K562 (cell line): ENCODE data around the gene LAX1. TPM values are rescaled to one million over a fixed set of nuclear protein-coding genes. Genes with fewer than 3 reads are reported as not detected.

Source experiments
- BHLHE40 ChIP-seq: IDR thresholded peaks from 2 replicates; pipeline ENCODE4 v1.6.1; 2011; ENCODE audit warnings: low read length, improper control_type of control experiment
- BMI1 ChIP-seq: fragments of 150-350 bp; IDR thresholded peaks from 2 replicates; pipeline ENCODE4 v1.6.1; 2014; ENCODE audit warnings: low read length
- EHMT2 ChIP-seq: fragments of 450-650 bp; IDR thresholded peaks from 2 replicates; pipeline ENCODE4 v1.6.1; 2018; ENCODE audit warnings: antibody characterized with exemption
- GTF2B ChIP-seq: IDR thresholded peaks from 2 replicates; pipeline ENCODE4 v1.6.1; 2011; ENCODE audit not compliant: insufficient read length; ENCODE audit errors: extremely low read depth
- HIVEP1 ChIP-seq: fragments of 250-450 bp; sonication (Bioruptor Pico); IDR thresholded peaks from 2 replicates; pipeline ENCODE4 v1.4.0; 2020; ENCODE audit warnings: mild to moderate bottlenecking
- HNRNPH1 ChIP-seq: fragments of 200-400 bp; formaldehyde crosslinking; optimal IDR thresholded peaks from 2 replicates; pipeline ENCODE3; 2017; ENCODE audit warnings: low read depth, mild to moderate bottlenecking, low read length, moderate library complexity
- ILF3 ChIP-seq: fragments of 450-650 bp; IDR thresholded peaks from 2 replicates; pipeline ENCODE4 v1.6.1; 2018; ENCODE audit warnings: antibody characterized with exemption, mild to moderate bottlenecking, moderate library complexity, borderline replicate concordance
- MCM3 ChIP-seq: fragments of 450-650 bp; IDR thresholded peaks from 2 replicates; pipeline ENCODE4 v1.6.1; 2016
- MCM5 ChIP-seq: fragments of 450-650 bp; IDR thresholded peaks from 2 replicates; pipeline ENCODE4 v1.6.1; 2016; ENCODE audit warnings: low read depth
- NR1H2 ChIP-seq: sonication (generic); formaldehyde crosslinking; IDR thresholded peaks from 2 replicates; pipeline ENCODE4 v1.4.0; 2020; ENCODE audit warnings: mild to moderate bottlenecking, missing genetic modification reagents
- RBM25 ChIP-seq: fragments of 200-400 bp; formaldehyde crosslinking; IDR thresholded peaks from 2 replicates; pipeline ENCODE4 v1.6.1; 2018; ENCODE audit warnings: low read length, low read depth, moderate library complexity; ENCODE audit not compliant: severe bottlenecking
- ZNF212 ChIP-seq: fragments of 450-650 bp; formaldehyde crosslinking; IDR thresholded peaks from 2 replicates; pipeline ENCODE4 v1.4.0; 2020; ENCODE audit warnings: mild to moderate bottlenecking
- ZNF436 ChIP-seq: fragments of 250-450, 450-650 bp; sonication (Bioruptor Pico); formaldehyde crosslinking; IDR thresholded peaks from 2 replicates; pipeline ENCODE4 v1.7.0; 2020; ENCODE audit warnings: mild to moderate bottlenecking
- polyA plus RNA-seq, 8 experiments: library from polyadenylated mRNA; depleted of rRNA in 4 of 8; stranded (reverse) in 5 of 8; unstranded in 3 of 8; fragments of >200 nt; fragmentation: Nextera tagmentation in 2 of 8; fragmentation: Illumina TruSeq in 1 of 8; extraction: Ambion mirVana in 2 of 8; extraction: Trizol in 1 of 8; gene quantifications; 2 replicates each; pipeline versions ENCODE4 v1.2.1 to v1.2.3, GENCODE V29; 2011 to 2014; ENCODE audit warnings: inconsistent platforms in 1 of 8, missing spikeins in 1 of 8
- total RNA-seq, 7 experiments: library from RNA; depleted of rRNA in 6 of 7; stranded (reverse); fragments of >200 nt in 6 of 7; fragmentation: Illumina TruSeq in 2 of 7; extraction: Trizol in 2 of 7; gene quantifications; 2 replicates each; pipeline versions ENCODE4 v1.2.1 to v1.2.3, GENCODE V29; 2011 to 2021; ENCODE audit warnings: low replicate concordance in 1 of 7
- TF ChIP-seq, protein P1 (sequence below): fragments of 250-450 bp; sonication (Bioruptor Pico); IDR thresholded peaks from 2 replicates; pipeline ENCODE4 v1.5.0; 2021
- TF ChIP-seq, protein P2 (sequence below): fragments of 450-650 bp; formaldehyde crosslinking; IDR thresholded peaks from 2 replicates; pipeline ENCODE4 v1.4.0; 2022; ENCODE audit warnings: missing genetic modification characterization
- TF ChIP-seq, protein P3 (sequence below), 2 experiments: fragments of 450-650 bp; formaldehyde crosslinking in 1 of 2; IDR thresholded peaks; 2 replicates each; pipeline versions ENCODE4 v1.4.0 to v1.6.1; 2014 to 2020; ENCODE audit warnings: mild to moderate bottlenecking in 2 of 2, borderline replicate concordance in 1 of 2, low read depth in 1 of 2
- TF ChIP-seq, protein P4 (sequence below): sonication (generic); formaldehyde crosslinking; IDR thresholded peaks from 2 replicates; pipeline ENCODE4 v1.8.1; 2023; ENCODE audit warnings: mild to moderate bottlenecking, missing genetic modification reagents

Gene LAX1
- total and polyA plus RNA-seq, 9 of the 15 experiments (the other 6 are each of a cell fraction or from before 2014, with no cell fraction given) = not detected

GRCh38 chr1:203726417-203726867 is 38.5 kb upstream of the LAX1 start (continued):
- TF ChIP-seq GTF2B = no peak
- no peak for TF ChIP-seq BMI1
- TF ChIP-seq, protein P1, sequence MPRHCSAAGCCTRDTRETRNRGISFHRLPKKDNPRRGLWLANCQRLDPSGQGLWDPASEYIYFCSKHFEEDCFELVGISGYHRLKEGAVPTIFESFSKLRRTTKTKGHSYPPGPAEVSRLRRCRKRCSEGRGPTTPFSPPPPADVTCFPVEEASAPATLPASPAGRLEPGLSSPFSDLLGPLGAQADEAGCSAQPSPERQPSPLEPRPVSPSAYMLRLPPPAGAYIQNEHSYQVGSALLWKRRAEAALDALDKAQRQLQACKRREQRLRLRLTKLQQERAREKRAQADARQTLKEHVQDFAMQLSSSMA (CRISPR knock-in tag) = no peak
- 0 out of 2 replicates have a peak, but pooled peaks have one; percentile 57 for TF ChIP-seq BHLHE40
- TF ChIP-seq MCM5 = no peak
- no peak for TF ChIP-seq NR1H2 (CRISPR knock-in tag)
- TF ChIP-seq ZNF436 (CRISPR knock-in tag) = no peak
- TF ChIP-seq MCM3 = no peak
- TF ChIP-seq, protein P2, sequence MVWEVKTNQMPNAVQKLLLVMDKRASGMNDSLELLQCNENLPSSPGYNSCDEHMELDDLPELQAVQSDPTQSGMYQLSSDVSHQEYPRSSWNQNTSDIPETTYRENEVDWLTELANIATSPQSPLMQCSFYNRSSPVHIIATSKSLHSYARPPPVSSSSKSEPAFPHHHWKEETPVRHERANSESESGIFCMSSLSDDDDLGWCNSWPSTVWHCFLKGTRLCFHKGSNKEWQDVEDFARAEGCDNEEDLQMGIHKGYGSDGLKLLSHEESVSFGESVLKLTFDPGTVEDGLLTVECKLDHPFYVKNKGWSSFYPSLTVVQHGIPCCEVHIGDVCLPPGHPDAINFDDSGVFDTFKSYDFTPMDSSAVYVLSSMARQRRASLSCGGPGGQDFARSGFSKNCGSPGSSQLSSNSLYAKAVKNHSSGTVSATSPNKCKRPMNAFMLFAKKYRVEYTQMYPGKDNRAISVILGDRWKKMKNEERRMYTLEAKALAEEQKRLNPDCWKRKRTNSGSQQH (CRISPR knock-in tag) = no peak
- no peak for TF ChIP-seq HNRNPH1
- TF ChIP-seq, protein P3, sequence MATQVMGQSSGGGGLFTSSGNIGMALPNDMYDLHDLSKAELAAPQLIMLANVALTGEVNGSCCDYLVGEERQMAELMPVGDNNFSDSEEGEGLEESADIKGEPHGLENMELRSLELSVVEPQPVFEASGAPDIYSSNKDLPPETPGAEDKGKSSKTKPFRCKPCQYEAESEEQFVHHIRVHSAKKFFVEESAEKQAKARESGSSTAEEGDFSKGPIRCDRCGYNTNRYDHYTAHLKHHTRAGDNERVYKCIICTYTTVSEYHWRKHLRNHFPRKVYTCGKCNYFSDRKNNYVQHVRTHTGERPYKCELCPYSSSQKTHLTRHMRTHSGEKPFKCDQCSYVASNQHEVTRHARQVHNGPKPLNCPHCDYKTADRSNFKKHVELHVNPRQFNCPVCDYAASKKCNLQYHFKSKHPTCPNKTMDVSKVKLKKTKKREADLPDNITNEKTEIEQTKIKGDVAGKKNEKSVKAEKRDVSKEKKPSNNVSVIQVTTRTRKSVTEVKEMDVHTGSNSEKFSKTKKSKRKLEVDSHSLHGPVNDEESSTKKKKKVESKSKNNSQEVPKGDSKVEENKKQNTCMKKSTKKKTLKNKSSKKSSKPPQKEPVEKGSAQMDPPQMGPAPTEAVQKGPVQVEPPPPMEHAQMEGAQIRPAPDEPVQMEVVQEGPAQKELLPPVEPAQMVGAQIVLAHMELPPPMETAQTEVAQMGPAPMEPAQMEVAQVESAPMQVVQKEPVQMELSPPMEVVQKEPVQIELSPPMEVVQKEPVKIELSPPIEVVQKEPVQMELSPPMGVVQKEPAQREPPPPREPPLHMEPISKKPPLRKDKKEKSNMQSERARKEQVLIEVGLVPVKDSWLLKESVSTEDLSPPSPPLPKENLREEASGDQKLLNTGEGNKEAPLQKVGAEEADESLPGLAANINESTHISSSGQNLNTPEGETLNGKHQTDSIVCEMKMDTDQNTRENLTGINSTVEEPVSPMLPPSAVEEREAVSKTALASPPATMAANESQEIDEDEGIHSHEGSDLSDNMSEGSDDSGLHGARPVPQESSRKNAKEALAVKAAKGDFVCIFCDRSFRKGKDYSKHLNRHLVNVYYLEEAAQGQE (IDR thresholded peaks at IDR 0.05; ENCODE audit: borderline replicate concordance) = peak; percentile 53
- TF ChIP-seq, protein P3 (CRISPR knock-in tag; IDR thresholded peaks at IDR 0.05; ENCODE audit: low read depth) = no peak
- no peak for TF ChIP-seq HIVEP1
- peak; percentile 37; the same call in 1 of the 2 replicates for TF ChIP-seq EHMT2
- TF ChIP-seq ILF3 = no peak
- TF ChIP-seq, protein P4, sequence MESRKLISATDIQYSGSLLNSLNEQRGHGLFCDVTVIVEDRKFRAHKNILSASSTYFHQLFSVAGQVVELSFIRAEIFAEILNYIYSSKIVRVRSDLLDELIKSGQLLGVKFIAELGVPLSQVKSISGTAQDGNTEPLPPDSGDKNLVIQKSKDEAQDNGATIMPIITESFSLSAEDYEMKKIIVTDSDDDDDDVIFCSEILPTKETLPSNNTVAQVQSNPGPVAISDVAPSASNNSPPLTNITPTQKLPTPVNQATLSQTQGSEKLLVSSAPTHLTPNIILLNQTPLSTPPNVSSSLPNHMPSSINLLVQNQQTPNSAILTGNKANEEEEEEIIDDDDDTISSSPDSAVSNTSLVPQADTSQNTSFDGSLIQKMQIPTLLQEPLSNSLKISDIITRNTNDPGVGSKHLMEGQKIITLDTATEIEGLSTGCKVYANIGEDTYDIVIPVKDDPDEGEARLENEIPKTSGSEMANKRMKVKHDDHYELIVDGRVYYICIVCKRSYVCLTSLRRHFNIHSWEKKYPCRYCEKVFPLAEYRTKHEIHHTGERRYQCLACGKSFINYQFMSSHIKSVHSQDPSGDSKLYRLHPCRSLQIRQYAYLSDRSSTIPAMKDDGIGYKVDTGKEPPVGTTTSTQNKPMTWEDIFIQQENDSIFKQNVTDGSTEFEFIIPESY (CRISPR knock-in tag) = no peak
- no peak for TF ChIP-seq RBM25
- TF ChIP-seq ZNF212 = no peak
